GM12891 (cell line): ENCODE data around the gene AUP1.

ENCODE experiments used
- DNase-seq: peaks from one replicate; pipeline ENCODE4 v3.0.0; 2011; ENCODE audit warnings: low spot score; ENCODE audit not compliant: insufficient read length
- FAIRE-seq: peaks from 2 replicates; lab custom pipeline; 2011; peaks lifted over from hg19 to GRCh38; lab: Jason Lieb, UNC
- PAX5 ChIP-seq: IDR thresholded peaks from 2 replicates; pipeline ENCODE4 v1.6.1; 2011; ENCODE audit warnings: low read length, moderate library complexity, mild to moderate bottlenecking; ENCODE audit not compliant: insufficient read depth, severe bottlenecking
- POLR2A ChIP-seq: IDR thresholded peaks from 2 replicates; pipeline ENCODE4 v1.6.1; 2011; ENCODE audit warnings: low read depth, low read length, control low read depth
- POLR2AphosphoS5 ChIP-seq: IDR thresholded peaks from 2 replicates; pipeline ENCODE4 v1.6.1; 2011; ENCODE audit warnings: low read depth, low read length, control low read depth
- POU2F2 ChIP-seq: IDR thresholded peaks from 2 replicates; pipeline ENCODE4 v1.6.1; 2011; ENCODE audit warnings: low read depth, mild to moderate bottlenecking, control low read depth, low read length, moderate library complexity
- SPI1 ChIP-seq: IDR thresholded peaks from 2 replicates; pipeline ENCODE4 v1.6.1; 2011; ENCODE audit warnings: low read depth, low read length, control low read depth
- TAF1 ChIP-seq: IDR thresholded peaks from 2 replicates; pipeline ENCODE4 v1.6.1; 2011; ENCODE audit warnings: low read depth, low read length, control low read depth

AUP1 gene

DNA sequence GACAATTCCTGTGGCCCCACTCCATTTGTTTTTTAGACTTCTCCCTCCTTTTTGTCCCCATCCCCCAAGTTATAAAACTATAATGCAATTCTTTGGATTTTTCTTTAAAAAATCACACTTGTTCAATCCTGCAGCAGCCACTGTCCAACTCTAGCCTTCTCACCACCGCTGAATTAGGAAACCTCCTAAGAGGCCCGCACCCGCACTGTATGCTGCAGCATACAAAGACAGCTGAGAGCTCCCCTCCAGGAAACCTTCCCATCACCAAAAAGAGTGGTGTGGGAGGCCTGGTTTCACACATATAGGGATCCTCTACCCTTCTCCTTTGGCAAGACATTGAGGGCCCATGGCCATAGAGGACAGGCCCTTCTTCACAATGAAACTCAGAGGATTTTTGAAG lies 24.9 kb downstream of the AUP1 start:
- DNase-seq (no peak), FAIRE-seq (no peak)
- TF ChIP-seq PAX5 (no peak), TAF1 (no peak), SPI1 (no peak), POLR2AphosphoS5 (no peak), POLR2A (no peak), POU2F2 (no peak)

DNA sequence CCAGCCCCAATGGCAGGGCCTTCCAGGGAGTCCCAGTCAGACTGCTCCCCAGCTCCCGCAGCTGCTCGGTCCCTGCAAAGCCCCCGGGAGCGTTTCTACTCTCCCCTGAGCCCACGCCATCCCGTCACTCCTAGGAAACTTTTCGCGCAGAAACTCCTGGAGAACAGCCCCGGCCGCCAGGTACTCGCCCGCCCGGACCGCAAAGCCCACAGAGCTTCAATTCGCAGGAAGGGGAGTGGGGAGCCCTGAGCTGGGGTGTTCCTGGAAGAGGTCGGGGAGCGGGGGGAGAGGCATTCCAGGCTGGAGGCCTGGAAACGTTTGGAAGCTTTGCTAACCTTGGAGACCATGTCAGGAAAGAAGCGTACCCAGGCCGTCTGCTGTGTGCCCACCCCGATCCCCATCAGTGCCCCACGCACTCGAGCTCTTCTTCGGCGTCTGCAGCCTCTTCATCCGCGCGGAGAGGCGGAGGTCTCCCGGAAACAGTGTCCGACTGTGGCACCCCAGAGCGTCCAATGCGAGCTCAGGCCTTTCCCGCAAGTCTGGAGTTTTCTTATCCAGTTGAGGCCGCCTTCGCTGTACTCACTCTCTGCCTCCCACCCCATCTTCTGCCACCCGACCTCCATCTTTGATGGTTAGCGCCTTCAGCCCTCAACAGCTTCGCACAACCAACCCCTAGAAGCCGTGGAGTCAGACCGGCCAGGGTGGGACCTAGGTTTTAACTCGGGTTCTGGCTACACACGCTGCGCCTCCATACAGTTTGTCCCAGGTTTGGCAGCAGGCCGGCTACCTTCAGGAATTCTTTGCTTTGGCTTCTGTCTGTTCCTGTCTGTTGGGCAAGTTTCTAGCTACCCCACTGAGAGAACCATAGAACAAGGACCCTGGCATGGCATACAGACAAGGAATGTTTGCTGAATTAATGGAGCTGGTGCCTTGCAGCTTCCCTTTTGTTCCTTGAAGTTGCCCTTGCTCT lies 25.7 kb downstream of the AUP1 start:
- no peak for TF ChIP-seq PAX5
- TF ChIP-seq POLR2A: no peak
- no peak for TF ChIP-seq TAF1
- no peak for TF ChIP-seq POLR2AphosphoS5
- no peak for TF ChIP-seq POU2F2
- TF ChIP-seq SPI1: no peak
- DNase-seq: no peak
- FAIRE-seq: no peak

DNA sequence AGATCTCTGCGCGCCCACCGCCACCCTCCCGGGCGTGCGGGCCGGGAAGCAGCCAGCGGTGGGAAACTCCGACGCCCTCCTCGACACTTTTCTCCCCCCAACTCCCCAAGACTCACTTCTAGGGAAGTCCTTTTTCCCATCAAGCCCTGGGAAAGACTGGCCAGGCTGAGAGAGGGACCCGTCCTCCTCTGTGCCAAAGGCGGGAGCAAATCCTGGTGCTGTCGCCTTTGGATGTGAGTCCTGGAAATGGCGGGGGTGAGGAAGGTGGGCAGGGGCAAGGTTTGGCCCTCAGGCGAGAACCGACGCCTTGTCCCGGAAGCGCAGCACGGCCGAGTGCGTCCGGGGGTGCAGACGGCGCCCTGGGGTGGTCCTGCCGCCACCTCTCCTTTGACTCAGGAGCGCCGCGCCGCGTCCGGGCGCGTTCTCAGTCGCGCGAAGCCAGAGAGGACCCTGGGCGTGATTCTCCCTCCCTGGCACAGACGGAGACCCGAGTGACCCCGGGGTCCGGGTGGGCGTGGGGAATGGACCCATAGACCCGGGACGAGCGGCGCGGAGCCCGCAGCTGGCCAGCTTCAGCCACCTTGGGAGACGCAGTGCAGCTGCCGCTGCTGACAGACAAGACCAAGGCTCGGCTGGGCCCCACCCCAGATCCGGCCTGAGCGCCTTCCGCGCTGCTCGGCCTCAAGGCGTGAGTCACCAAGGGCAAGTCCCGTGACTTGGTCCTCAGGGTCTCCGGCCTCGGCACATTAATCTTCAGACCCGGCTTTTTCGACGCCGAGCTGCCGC lies 26.6 kb downstream of the AUP1 start:
- FAIRE-seq: peak; percentile 66
- no peak for DNase-seq

DNA sequence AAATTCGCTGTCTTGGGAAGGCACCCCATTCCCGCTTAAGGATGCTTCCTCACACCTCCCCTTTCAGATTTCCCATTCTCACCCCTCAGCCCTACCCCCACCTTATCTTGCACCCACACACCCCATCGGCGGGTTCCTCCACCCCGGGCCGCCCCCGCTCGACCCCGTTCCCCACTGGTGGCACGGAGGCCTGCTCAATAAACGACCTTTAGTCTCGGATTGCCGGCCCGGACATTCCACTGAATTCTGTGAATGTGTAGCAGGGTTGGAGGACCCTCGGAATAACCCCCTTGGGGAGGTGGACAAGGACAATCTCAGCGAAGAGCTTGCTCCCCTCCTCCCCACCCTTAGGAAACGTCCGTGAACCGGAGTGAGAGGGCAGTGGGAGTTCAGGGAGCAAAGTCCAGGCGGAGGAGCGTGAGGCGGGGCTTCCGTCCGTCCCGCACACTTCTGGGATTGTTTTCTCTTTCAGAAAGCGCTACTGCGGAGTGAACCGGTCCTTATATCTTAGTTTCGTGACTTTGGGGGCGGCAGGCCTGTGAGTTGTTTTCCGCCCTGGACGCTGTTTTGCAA lies 27.3 kb downstream of the AUP1 start:
- DNase-seq (no peak), FAIRE-seq (no peak)
- TF ChIP-seq PAX5 (no peak), POU2F2 (no peak), POLR2AphosphoS5 (no peak), SPI1 (no peak), TAF1 (no peak), POLR2A (no peak)

More for the DNA sequence above, 26.6 kb downstream of the AUP1 start:
- TF ChIP-seq TAF1 (peak; percentile 34; the same call in 1 of the 2 replicates), PAX5 (no peak), POLR2A (peak; percentile 60; the same call in 1 of the 2 replicates), POLR2AphosphoS5 (0 out of 2 replicates have a peak, but pooled peaks have one; percentile 29), SPI1 (no peak)

DNA sequence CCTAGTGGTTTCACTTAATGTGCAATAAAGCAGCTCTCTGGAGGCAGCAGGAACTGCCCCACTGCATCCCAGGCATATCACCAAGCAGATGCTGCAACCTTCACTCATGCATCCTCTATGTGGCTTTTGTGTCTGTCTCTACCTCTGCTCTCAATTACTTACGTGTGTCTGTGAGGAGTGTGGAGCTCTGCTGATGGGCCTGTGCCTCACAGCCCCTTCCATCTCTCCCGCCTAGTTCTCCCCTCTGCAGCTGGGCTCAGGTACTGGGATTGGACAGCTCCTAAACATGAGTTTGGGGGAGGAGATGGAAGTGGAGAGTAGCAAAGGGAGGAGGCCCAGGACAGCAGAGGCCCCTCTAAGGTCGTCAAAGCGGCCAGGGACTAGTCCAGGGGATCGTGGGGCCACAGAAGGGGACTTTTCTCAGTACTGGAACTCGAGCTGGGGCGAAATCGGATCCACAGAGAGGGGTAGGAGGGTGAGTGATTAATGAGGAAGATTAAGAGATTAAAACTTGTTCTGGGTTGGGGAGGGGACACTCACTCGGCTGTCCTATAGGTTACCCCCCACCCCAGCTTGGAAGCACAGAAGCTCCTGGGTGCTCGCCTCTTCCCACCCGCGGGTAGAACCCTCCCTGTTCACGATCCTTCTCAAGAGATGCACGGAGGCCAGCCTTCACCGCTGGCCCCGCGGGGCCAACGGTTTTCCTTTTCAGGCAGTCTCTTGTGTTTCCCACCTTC lies 28.0 kb downstream of the AUP1 start:
- FAIRE-seq (no peak), DNase-seq (no peak)
- TF ChIP-seq POLR2A (no peak), SPI1 (no peak), PAX5 (no peak)

DNA sequence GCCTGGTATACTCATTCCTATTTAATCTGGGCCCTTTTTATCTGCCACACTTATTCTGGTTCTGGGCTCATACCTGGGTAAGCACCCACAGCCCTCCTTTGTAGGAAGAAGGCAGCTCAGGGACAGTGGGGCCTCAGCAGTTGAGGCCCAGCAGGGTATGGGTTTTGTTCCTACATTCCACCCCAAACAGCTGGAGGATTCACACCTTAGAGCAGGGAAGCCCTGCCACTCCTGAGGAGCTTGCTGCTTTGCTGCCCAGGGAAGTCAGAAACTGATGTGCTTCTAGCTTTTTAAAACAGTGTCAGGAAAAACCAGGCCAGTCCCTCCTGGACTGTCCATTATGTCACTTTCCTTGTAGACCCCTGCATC lies 28.9 kb downstream of the AUP1 start:
- no peak for FAIRE-seq

DNA sequence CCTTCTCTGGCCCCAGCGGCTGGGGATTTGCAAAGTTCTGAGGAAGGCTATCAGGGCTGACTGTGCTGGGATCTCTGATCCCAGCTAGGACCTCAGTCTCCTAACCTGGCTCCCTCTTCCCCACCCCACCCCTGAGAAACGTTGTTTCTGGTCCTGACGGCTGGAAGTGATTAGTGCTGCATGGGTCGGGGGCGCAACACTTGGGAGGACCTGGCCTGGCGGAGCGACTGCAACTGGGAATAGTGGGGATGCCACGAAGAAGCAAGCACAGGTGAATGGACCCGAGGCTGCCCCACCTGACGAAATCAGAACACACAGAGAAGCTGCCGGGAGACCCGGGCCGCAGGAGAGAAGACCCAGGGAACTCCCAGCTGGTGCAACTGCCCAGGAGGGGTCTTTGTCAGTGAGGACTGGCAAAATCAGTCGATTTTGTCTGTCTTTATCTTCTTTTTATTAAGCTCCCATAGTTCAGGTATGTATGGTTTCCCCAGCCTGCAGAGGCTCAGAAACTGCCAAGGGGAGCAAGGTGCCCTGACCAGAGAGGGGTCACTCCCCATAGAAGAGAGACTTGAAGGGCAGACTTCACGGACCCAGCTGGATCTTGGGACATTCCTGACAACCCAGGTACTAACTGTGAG lies 29.4 kb downstream of the AUP1 start:
- FAIRE-seq (no peak), DNase-seq (no peak)
- TF ChIP-seq POU2F2 (no peak), POLR2AphosphoS5 (no peak), TAF1 (no peak)

More for the DNA sequence above, 28.9 kb downstream of the AUP1 start:
- TF ChIP-seq SPI1 (no peak), POLR2AphosphoS5 (no peak), TAF1 (no peak), POU2F2 (no peak), POLR2A (no peak), PAX5 (no peak)
- DNase-seq: no peak

DNA sequence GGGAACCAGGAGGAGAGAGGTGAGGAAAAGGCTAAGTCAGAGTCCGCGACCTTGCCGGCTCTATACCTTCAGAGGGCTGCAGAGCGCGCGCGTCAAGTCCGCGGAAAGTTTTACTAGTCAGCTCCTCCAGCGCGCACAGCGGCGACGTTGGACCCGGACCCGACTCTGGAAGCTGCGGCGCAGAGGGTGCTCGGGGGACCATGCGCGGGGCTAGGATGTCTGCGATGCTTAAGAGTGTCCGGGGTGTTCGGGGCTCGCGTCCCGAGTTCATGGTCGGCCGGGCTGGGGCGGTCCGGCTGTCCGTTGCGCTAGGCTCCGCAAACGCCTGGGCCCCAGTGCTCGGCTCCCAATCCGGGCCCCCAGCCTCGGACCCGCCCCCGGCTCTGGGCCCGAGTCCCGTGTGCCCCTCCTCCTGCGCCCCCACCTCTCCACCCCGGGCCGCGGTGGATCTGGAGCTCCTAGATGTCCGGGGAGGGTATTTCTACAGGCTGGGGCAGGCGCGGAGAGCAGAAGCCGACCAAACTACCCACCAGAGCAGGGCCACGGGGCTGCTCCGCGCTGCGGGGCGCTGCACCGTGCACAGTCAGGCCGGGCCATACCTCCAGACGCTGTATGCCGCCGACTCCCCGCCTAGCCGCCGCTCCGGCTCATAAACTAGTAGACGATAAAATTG lies 30.1 kb downstream of the AUP1 start, which contains the start of gene LBX2:
TSS of gene LBX2 (minus strand) at position 337 of the 673 bp plus-strand sequence. CDS start at position 271, 66 bp downstream.
- no peak for FAIRE-seq

More for the DNA sequence above, 30.1 kb downstream of the AUP1 start, which contains the start of gene LBX2:
- DNase-seq: no peak
- TF ChIP-seq TAF1 (no peak), POLR2A (no peak), POLR2AphosphoS5 (no peak)
